ENCODE measurements around the gene NRDC. TPM values are rescaled to one million over a fixed set of nuclear protein-coding genes. Genes with fewer than 3 reads are reported as not detected.

The NRDC gene
- total and polyA plus RNA-seq, 2 of the 8 experiments (the other 6 are each of a cell fraction or from before 2014, with no cell fraction given), result 70.2 to 182 TPM

DNA sequence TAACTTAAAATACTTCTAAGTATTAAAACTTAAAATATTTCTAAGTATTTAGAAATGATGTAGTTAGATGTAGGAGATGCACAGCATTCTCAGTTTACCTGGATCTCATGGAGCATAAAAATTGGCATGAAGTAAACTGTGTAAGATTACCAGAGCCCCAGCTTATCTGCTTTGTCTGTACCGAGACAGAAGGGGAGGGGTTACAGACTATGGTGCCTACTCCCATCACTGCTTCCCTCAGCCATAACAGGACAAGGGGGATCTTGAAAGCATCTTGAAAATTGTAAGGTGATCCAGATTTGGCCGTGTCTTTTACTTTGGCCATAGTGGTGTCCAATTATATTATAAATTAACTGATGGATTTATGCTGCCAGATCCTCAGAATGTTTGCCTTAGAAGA, 18.8 kb downstream of the NRDC start (continued):
- no peak for TF ChIP-seq EP300 (IDR thresholded peaks at IDR 0.05; ENCODE audit: borderline replicate concordance in 1 of 2, low read depth in 2 of 2, low read length in 2 of 2)
- TF ChIP-seq HDAC6 (IDR thresholded peaks at IDR 0.05; ENCODE audit: low read depth, low read length), result no peak

All from H1 (cell line).